Activated CD8-positive, alpha-beta T cell treated with anti-CD3 and anti-CD28 coated beads for 36 hours (primary cell): Measurements from ENCODE around the gene MINDY2. TPM values are rescaled to one million over a fixed set of nuclear protein-coding genes. Genes with fewer than 3 reads are reported as not detected.

Experiments
- total RNA-seq, 2 experiments: library from RNA; stranded (reverse); gene quantifications; one replicate each; pipeline ENCODE4 v1.2.3, GENCODE V29; 2021

MINDY2 gene
- total RNA-seq, 2 experiments from 2014 or later: 9.0 to 10.3 TPM

Other genes with a start within 250 kb of the MINDY2 start
- gene ADAM10, start 21.6 kb upstream of the MINDY2 start, total RNA-seq: 10 to 100 TPM; 76.4 to 79.4 TPM
- 10 to 100 TPM; 79.8 to 89.9 TPM for gene SLTM, start 162.4 kb downstream of the MINDY2 start, total RNA-seq
- 10 to 100 TPM; 28.5 to 30.5 TPM for gene RNF111, start 216.4 kb downstream of the MINDY2 start, total RNA-seq